ENCODE results near the gene SYF2. TPM values are rescaled to one million over a fixed set of nuclear protein-coding genes. Genes with fewer than 3 reads are reported as not detected.

The SYF2 gene
- total and polyA plus RNA-seq, 2 donors (not counting 3 experiments of a cell fraction or from before 2014, with no cell fraction given), result 9.3 to 38.0 TPM

- CTCF ChIA-PET, result interaction anchor here (1.2 kb wide), 1 partner anchor 15 kb away, joined by 8 read pairs; the partner anchor contains the start of gene SYF2
- no peaks in the 10 kb centered on the region for H3K9me1 ChIP-seq (replicated peaks; ENCODE audit: control insufficient read depth, extremely low read depth, insufficient read depth, low read length)
- H3K4me3 ChIP-seq (replicated peaks in 1 of 3; ENCODE audit: insufficient read depth in 1 of 3, low read depth in 1 of 3, low read length in 3 of 3), result peak within 1 kb of the TSS; percentile 71 to 97 (median 86)
- peak; percentile 86 for FAIRE-seq
- peaks cover 38% of the 10 kb centered on the region for H3K79me2 ChIP-seq (ENCODE audit: control insufficient read depth, insufficient read depth, low read length)
- H3K9ac ChIP-seq (replicated peaks; ENCODE audit: extremely low read depth, insufficient read depth, low read length), result peak within 1 kb of the TSS; percentile 98
- H3K27me3 ChIP-seq (ENCODE audit: control insufficient read depth in 2 of 2, insufficient read depth in 2 of 2, low read length in 2 of 2), result no peaks in the 10 kb centered on the region
- peaks cover 20% of the 10 kb centered on the region for H3K4me1 ChIP-seq (ENCODE audit: control insufficient read depth, extremely low read depth, insufficient read depth, low read length)
- peaks cover 15% of the 10 kb centered on the region for H4K20me1 ChIP-seq (replicated peaks; ENCODE audit: control insufficient read depth, extremely low read depth, insufficient read depth, low read length)
- DNase-seq (ENCODE audit: low read depth, low spot score), result peak; percentile 99
- H3K27ac ChIP-seq (ENCODE audit: insufficient read depth, low read depth, low read length), result peak within 1 kb of the TSS; percentile 89
- dilution Hi-C loops (cut with MboI; ENCODE audit: extremely low pct_ligation_motif_present, low sequenced_read_pairs), result no loop called here
- peak within 1 kb of the TSS; percentile 89 for H3K4me2 ChIP-seq (ENCODE audit: insufficient read depth, low read length)
- POLR2A ChIA-PET, result interaction anchor here (0.6 to 1.4 kb wide), 10 partner anchors 8 to 986 kb away, joined by 3 to 28 read pairs (median 4); partner anchors contain the start of genes CEP85, MACO1 and SYF2
- TSS peak; percentile 74 for BruUV-seq (replicated peaks)
- TF ChIP-seq POLR2A (IDR thresholded peaks at IDR 0.05; ENCODE audit: low read depth, low read length) (peak; percentile 100), POLR2AphosphoS5 (IDR thresholded peaks at IDR 0.05; ENCODE audit: insufficient read depth, low read depth, low read length) (peak; percentile 99), GATA2 (IDR thresholded peaks at IDR 0.05; ENCODE audit: insufficient read depth, insufficient read length, low read depth, low read length) (peak; percentile 27), CTCF (IDR thresholded peaks at IDR 0.05; ENCODE audit: extremely low read depth in 1 of 2, insufficient read depth in 1 of 2, low read depth in 1 of 2, low read length in 2 of 2) (no peak), MAX (IDR thresholded peaks at IDR 0.05; ENCODE audit: insufficient read depth, insufficient read length) (no peak)
- H2AFZ ChIP-seq (ENCODE audit: low read depth, low read length), result peak within 1 kb of the TSS; percentile 57
- H3K36me3 ChIP-seq (ENCODE audit: control insufficient read depth in 2 of 2, extremely low read depth in 1 of 2, insufficient read depth in 2 of 2, low read length in 2 of 2), result peaks cover 7 to 19% of the 10 kb centered on the region in 2 experiments
- intact Hi-C loops (cut with micrococcal nuclease), result loop anchor here (1.0 to 5.0 kb wide), 5 partner anchors 8 to 275 kb away; partner anchors contain the start of genes SYF2 and TMEM50A
- no peaks in the 10 kb centered on the region for H3K9me3 ChIP-seq (replicated peaks; ENCODE audit: control insufficient read depth, insufficient read depth, low read length)
Measured at GRCh38 chr1:25247024-25247828, 14.9 kb upstream of the SYF2 start, which contains the start of gene RSRP1. Gene RSRP1 (minus strand): TSS chr1:25247454. CDS start chr1:25246963, 491 bp downstream.
